Colonic mucosa (tissue), 4 donors: ENCODE data around the gene MXD3. TPM values are rescaled to one million over a fixed set of nuclear protein-coding genes. Genes with fewer than 3 reads are reported as not detected.

Experiments
- DNase-seq: peaks from one replicate; pipeline ENCODE4 v3.0.0-alpha.2; 2020
- H3K27ac ChIP-seq: fragments of 200-600 bp; one replicate; pipeline ENCODE4 v1.8.0; 2021
- H3K27me3 ChIP-seq: fragments of 200-600 bp; one replicate; pipeline ENCODE4 v1.8.0; 2021
- H3K36me3 ChIP-seq: fragments of 200-600 bp; one replicate; pipeline ENCODE4 v1.8.0; 2021
- H3K4me1 ChIP-seq: fragments of 200-600 bp; one replicate; pipeline ENCODE4 v1.8.0; 2021; ENCODE audit warnings: mild to moderate bottlenecking
- H3K4me3 ChIP-seq: fragments of 200-600 bp; one replicate; pipeline ENCODE4 v1.8.0; 2021
- H3K9ac ChIP-seq, 2 donors: one replicate each; pipeline ENCODE4 v1.7.0; 2013; ENCODE audit warnings: control low read depth in 2 of 2, low read depth in 2 of 2, low read length in 2 of 2
- H3K9me3 ChIP-seq: fragments of 200-600 bp; one replicate; pipeline ENCODE4 v1.8.0; 2021
- CTCF ChIP-seq: fragments of 200-600 bp; IDR thresholded peaks from one replicate; pipeline ENCODE4 v1.8.0; 2022; ENCODE audit warnings: antibody characterized with exemption, mild to moderate bottlenecking
- intact Hi-C: fragments of 100-400 bp; cut with DNase I; formaldehyde crosslinking; loops from one replicate; pipeline ENCODE4 v1.14.1; 2022
- total RNA-seq, 2 donors: library from RNA; stranded (reverse); fragmentation: NEBNext Ultra II Directional in 1 of 2; extraction: Animal tissue kit (Norgen Biotek cat#: 25700) in 1 of 2; gene quantifications; one replicate each; pipeline ENCODE4 v1.2.1, GENCODE V29; 2021
- donor health status: healthy.
- donor health status: DM: no; HTN: no; CAD: no.
- donor health status: DM: no; HTN: no; CAD: no.

MXD3 gene
- total RNA-seq, 2 donors from 2014 or later = 9.3 to 36.4 TPM

GRCh38 chr5:177316005-177316404 is 4.3 kb upstream of the MXD3 start:
- Histone ChIP-seq H3K9me3 (no peaks in the 10 kb centered on the region), H3K9ac (no peak overlapping the region), H3K36me3 (no peaks in the 10 kb centered on the region), H3K4me3 (no peak overlapping the region), H3K4me1 (peaks cover 15% of the 10 kb centered on the region), H3K27ac (no peak overlapping the region), H3K27me3 (no peaks in the 10 kb centered on the region)
- no peak for DNase-seq
- TF ChIP-seq CTCF = no peak
- intact Hi-C loops = loop anchor here (5.0 to 10.0 kb wide), 2 partner anchors 136 to 201 kb away; no protein-coding TSS in a partner anchor

- no peak for DNase-seq
- no peaks in the 10 kb centered on the region for H3K27me3 ChIP-seq
- H3K9me3 ChIP-seq = no peaks in the 10 kb centered on the region
- no peak overlapping the region for H3K9ac ChIP-seq
- peaks cover 21% of the 10 kb centered on the region for H3K4me1 ChIP-seq
- H3K36me3 ChIP-seq = no peaks in the 10 kb centered on the region
- no peak overlapping the region for H3K27ac ChIP-seq
- TF ChIP-seq CTCF = no peak
- H3K4me3 ChIP-seq = no peak overlapping the region
- intact Hi-C loops = loop anchor here (5.0 to 10.0 kb wide), 2 partner anchors 137 to 201 kb away; no protein-coding TSS in a partner anchor
Observed at GRCh38 chr5:177315411-177315810, 3.7 kb upstream of the MXD3 start.

DNA sequence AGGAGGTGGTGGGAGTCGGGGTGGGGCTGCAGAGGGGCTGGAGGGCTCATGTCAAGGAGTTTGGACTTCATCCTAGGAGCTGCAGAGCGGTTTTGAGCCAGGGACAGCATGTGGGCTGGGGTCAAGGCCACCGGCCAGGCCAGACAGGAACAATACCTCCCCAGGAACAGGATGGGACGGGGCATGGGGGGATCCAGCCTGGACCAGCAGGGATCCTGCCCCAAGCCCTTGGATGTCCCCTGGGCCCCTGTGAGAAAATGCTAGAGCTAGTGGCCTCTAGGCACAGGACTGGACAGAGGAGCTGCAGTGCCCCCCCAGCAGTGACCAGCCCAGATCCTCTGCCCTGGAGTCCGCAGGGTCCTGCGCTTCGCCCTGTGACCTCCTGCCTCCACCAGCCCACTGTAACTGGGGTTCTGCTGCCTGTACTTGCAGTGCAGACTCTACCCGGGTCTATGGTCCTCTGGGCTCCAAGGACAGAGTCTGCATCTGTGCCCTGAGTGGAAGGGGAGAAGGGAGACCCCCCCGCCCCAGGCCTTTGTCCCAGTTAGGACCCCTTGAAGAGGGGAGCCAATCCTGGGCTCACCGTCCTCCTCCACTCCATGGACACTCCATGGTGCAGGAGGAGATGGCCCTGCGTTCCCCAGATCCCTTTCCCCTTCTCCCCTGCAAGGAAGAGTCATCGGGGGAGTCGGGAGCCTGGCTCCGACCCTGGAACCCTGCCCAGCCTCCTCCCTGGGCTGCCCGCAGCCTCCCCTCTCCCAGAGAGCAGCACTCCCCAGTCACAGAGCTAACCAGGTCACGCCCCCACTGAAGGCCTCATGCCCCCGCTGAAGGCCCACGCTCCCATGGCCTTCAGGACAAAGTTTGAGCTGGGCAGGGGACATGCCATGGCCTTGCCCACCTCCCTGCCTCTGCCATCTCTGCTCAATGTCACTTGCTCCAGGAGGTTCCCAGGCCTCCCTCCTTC is 3.0 kb upstream of the MXD3 start:
- DNase-seq = no peak
- Histone ChIP-seq H3K27me3 (no peaks in the 10 kb centered on the region), H3K4me3 (no peak overlapping the region), H3K9me3 (no peaks in the 10 kb centered on the region), H3K9ac (no peak overlapping the region), H3K4me1 (peaks cover 29% of the 10 kb centered on the region), H3K36me3 (no peaks in the 10 kb centered on the region), H3K27ac (no peak overlapping the region)
- intact Hi-C loops = loop anchor here (5.0 to 10.0 kb wide), 3 partner anchors 138 to 200 kb away; no protein-coding TSS in a partner anchor
- TF ChIP-seq CTCF = no peak

GRCh38 chr5:177313561-177314259 is 2.0 kb upstream of the MXD3 start:
- no peak overlapping the region for H3K4me3 ChIP-seq
- H3K27ac ChIP-seq = no peak overlapping the region
- intact Hi-C loops = loop anchor here (5.0 to 10.0 kb wide), 2 partner anchors 189 to 199 kb away; no protein-coding TSS in a partner anchor
- no peaks in the 10 kb centered on the region for H3K9me3 ChIP-seq
- H3K27me3 ChIP-seq = no peaks in the 10 kb centered on the region
- no peak overlapping the region for H3K9ac ChIP-seq
- H3K36me3 ChIP-seq = no peaks in the 10 kb centered on the region
- peaks cover 32% of the 10 kb centered on the region for H3K4me1 ChIP-seq
- no peak for TF ChIP-seq CTCF
- no peak for DNase-seq

GRCh38 chr5:177312649-177313181 is 1.0 kb upstream of the MXD3 start:
- DNase-seq = peak; percentile 82
- H3K4me1 ChIP-seq = peaks cover 32% of the 10 kb centered on the region
- peak overlapping the region; percentile 23 for H3K27ac ChIP-seq
- intact Hi-C loops = loop anchor here (5.0 to 10.0 kb wide), 2 partner anchors 190 to 198 kb away; no protein-coding TSS in a partner anchor
- H3K9ac ChIP-seq = no peak overlapping the region
- H3K36me3 ChIP-seq = no peaks in the 10 kb centered on the region
- no peaks in the 10 kb centered on the region for H3K9me3 ChIP-seq
- TF ChIP-seq CTCF = no peak
- H3K4me3 ChIP-seq = peak overlapping the region; percentile 56
- no peaks in the 10 kb centered on the region for H3K27me3 ChIP-seq
